ENCODE results near the gene CRY2.
A peak's percentile ranks its signal among the peaks of the same experiment; 100 is the strongest.

CRY2 gene

DNA sequence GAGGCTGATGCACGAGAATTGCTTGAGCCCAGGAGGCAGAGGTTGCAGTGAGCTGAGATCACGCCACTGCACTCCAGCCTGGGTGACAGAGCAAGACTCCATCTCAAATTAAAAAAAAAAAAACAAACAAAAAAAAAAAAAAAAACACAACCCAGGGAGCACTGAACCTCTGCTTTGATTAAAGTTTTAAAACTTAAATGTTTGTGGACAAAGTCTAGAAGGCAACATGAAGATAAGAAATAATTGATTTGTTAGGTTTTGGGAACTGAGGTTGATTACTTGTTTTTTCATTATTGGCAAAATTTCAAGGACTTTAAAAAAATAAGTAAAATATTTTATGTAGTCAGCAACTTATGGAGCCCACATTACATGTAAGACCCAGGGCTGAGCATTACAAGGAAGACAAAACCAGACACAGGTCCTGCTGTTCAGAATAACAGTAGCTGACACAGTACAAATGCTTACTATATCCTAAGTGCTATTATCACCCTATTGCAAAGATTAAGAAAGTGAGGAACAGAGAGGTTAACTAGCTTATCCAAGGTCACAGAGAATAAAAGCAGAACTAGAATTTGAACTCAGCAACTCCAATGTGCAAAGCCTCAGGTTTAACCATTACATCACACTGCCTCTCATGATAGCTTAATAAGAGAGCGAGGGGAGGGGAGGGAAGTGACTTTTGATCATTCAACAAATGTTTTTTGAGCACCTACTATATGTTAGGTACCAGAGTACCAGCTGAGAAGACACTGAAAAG is 2.3 kb upstream of the CRY2 start:
- TF ChIP-seq, protein P1, sequence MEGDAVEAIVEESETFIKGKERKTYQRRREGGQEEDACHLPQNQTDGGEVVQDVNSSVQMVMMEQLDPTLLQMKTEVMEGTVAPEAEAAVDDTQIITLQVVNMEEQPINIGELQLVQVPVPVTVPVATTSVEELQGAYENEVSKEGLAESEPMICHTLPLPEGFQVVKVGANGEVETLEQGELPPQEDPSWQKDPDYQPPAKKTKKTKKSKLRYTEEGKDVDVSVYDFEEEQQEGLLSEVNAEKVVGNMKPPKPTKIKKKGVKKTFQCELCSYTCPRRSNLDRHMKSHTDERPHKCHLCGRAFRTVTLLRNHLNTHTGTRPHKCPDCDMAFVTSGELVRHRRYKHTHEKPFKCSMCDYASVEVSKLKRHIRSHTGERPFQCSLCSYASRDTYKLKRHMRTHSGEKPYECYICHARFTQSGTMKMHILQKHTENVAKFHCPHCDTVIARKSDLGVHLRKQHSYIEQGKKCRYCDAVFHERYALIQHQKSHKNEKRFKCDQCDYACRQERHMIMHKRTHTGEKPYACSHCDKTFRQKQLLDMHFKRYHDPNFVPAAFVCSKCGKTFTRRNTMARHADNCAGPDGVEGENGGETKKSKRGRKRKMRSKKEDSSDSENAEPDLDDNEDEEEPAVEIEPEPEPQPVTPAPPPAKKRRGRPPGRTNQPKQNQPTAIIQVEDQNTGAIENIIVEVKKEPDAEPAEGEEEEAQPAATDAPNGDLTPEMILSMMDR (IDR thresholded peaks at IDR 0.05; ENCODE audit: borderline replicate concordance, insufficient read depth, low read depth, low read length) = no peak
- H3K4me3 ChIP-seq (ENCODE audit: low read depth, low read length) = no peak overlapping the region

DNA sequence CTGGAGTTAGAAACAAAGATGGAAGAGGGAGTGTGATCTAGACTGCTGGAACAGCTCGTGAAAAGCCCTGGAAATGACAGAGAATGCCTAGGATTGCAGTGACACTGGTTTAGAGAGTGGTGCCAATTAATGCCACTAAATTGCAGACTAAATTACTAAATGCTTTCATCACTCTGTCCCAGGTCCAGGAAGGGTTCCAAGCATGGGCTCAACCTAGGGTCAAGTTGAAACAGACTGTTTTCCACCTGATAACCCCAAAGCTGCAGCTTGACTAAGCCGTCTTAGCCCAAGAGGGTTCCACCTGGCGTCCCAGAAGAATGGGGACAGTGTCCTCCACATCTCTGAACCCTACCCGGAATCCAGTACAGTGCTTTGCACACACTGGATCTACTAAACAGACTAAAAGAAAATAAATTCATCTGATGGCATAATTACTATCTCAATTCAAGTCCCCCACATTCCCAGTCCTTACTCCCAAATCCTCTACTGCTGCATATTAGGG is 1.1 kb upstream of the CRY2 start:
- H3K4me3 ChIP-seq (ENCODE audit: low read depth, low read length) = no peak overlapping the region

DNA sequence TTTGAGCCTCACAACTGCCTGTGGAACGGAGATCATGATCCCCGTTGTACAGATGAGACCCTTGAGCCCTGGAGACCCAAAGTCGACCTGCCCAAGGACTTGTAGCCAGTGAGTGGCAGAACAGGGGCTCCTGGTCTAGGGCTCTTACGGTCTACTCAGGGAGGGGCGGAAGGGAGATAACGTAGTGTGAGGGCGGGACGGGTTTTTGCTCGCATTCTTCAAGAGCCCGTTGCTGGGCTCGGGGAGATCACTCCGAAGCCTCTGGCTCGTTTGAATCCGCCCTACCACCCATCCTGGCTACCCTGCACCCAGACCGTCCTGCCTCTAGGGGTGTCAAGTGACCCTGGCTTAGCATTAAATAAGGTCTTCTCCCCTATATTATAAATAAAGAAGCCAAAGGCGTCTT is 639 bp downstream of the CRY2 start:
- TF ChIP-seq, protein P1 (IDR thresholded peaks at IDR 0.05; ENCODE audit: borderline replicate concordance, insufficient read depth, low read depth, low read length) = peak; percentile 13; the same call in 1 of the 2 replicates
- H3K4me3 ChIP-seq (ENCODE audit: low read depth, low read length) = peak overlapping the region; percentile 93

More for the DNA sequence above, 1.1 kb upstream of the CRY2 start:
- TF ChIP-seq, protein P1 (IDR thresholded peaks at IDR 0.05; ENCODE audit: borderline replicate concordance, insufficient read depth, low read depth, low read length) = no peak

DNA sequence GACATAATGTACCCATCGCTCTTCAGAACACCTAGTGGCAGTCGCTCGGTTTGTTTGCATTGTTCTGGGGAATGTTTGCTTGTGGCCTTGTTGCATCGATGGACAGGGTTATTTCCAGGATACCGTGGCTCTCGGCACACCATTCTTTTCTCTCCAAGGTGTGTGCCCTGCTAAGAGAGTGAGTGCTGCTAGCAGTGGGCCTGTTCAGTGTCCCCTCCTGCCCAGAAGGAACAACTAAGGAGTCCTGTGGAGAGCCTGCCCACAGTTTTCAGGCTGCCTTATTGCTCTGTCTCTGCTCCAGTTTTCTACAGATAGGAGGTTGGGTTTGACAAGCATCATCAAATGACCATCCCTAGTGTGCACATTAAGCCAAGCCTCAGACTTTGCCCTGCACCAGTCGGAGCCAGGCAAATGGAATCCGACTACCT is 1.4 kb downstream of the CRY2 start:
- TF ChIP-seq, protein P1 (IDR thresholded peaks at IDR 0.05; ENCODE audit: borderline replicate concordance, insufficient read depth, low read depth, low read length) = no peak
- H3K4me3 ChIP-seq (ENCODE audit: low read depth, low read length) = no peak overlapping the region

DNA sequence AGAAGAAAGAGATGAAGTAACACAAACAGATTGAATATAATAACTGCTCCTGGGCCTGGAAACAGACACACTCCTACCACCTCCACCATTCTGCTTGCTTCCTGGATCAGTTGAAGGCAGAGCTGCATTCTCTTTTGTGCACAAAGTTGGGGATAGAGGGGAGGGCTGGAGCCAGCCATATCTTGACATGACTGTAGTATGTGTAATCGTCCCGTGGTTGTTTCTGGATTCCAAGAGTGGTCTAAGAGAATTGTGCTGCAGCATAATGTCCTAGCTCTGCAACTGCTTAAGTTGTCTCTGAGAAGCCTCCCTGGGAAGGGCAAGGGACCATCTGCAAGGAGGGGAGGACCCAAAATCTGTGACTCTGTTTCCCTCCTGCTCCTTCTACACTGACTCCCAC is 3.2 kb downstream of the CRY2 start:
- TF ChIP-seq, protein P1 (IDR thresholded peaks at IDR 0.05; ENCODE audit: borderline replicate concordance, insufficient read depth, low read depth, low read length) = no peak
- no peak overlapping the region for H3K4me3 ChIP-seq (ENCODE audit: low read depth, low read length)

DNA sequence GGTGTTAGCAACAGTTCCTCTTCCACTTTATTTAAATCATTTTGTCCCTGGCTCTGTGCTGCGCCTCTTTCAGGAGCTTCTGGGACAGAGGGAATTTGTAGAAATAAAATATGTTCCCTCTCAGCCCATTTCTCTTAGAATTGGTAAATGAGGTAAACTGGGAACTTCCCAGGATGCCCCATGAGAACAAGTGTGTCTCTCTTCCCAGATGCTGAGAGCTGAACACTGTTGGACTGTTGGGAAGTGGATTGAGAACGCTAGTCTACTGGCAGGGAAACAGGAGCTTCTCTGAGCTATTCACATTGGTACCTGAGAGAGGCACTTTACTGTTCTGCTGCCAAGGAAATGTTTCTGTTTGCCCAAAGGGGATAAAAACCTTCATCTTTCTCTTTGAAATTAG is 4.0 kb downstream of the CRY2 start:
- H3K4me3 ChIP-seq (ENCODE audit: low read depth, low read length) = no peak overlapping the region
- TF ChIP-seq, protein P1 (IDR thresholded peaks at IDR 0.05; ENCODE audit: borderline replicate concordance, insufficient read depth, low read depth, low read length) = no peak
